Esophagus muscularis mucosa (tissue), 4 donors: ENCODE measurements around the gene RHOBTB1. TPM values are rescaled to one million over a fixed set of nuclear protein-coding genes. Genes with fewer than 3 reads are reported as not detected.

Experiments
- DNase-seq: peaks from one replicate; pipeline ENCODE4 v3.0.0-alpha.2; 2017; ENCODE audit errors: extremely low spot score
- H3K27ac ChIP-seq, 4 donors: fragments of 200-600 bp; sonication (generic); replicated peaks in 1 of 4; 1 replicate in 3 of 4; 2 replicates in 1 of 4; pipeline ENCODE4 v1.5.1; 2016 to 2019; ENCODE audit warnings: mild to moderate bottlenecking in 1 of 4
- H3K27me3 ChIP-seq, 4 donors: fragments of 200-600 bp; sonication (generic); one replicate each; pipeline versions ENCODE4 v1.5.1 to v1.6.0; 2016 to 2019
- H3K36me3 ChIP-seq, 4 donors: fragments of 200-600 bp; sonication (generic); one replicate each; pipeline ENCODE4 v1.5.1; 2016 to 2019
- H3K4me1 ChIP-seq, 4 donors: fragments of 200-600 bp; sonication (generic); one replicate each; pipeline ENCODE4 v1.5.1; 2016 to 2019
- H3K4me3 ChIP-seq, 4 donors: fragments of 200-600 bp; sonication (generic); 1 replicate in 2 of 4; 2 replicates in 2 of 4; pipeline ENCODE4 v1.5.1; 2016 to 2019; ENCODE audit warnings: mild to moderate bottlenecking in 4 of 4, moderate library complexity in 1 of 4
- H3K9me3 ChIP-seq, 4 donors: fragments of 200-600 bp; sonication (generic); 1 replicate in 3 of 4; 2 replicates in 1 of 4; pipeline ENCODE4 v1.5.1; 2016 to 2019
- EP300 ChIP-seq: sonication (generic); formaldehyde crosslinking; IDR thresholded peaks from one replicate; pipeline ENCODE4 v1.6.1; 2017; ENCODE audit warnings: antibody characterized with exemption
- POLR2A ChIP-seq: fragments of 450-650 bp; IDR thresholded peaks from one replicate; pipeline ENCODE4 v1.6.1; 2017; ENCODE audit warnings: antibody characterized with exemption, moderate library complexity, mild to moderate bottlenecking, low read depth
- POLR2AphosphoS5 ChIP-seq, 2 donors: sonication (generic); formaldehyde crosslinking; IDR thresholded peaks; one replicate each; pipeline ENCODE4 v1.6.1; 2017; ENCODE audit warnings: antibody characterized with exemption in 2 of 2
- WGBS: methylation state at CpG from one replicate; pipeline ENCODE4 v1.1.5; 2018; 5-methylcytosine and 5-hydroxymethylcytosine counted together
- intact Hi-C: fragments of 100-400 bp; cut with DNase I; formaldehyde crosslinking; loops from one replicate; pipeline ENCODE4 v1.15.1; 2023
- total RNA-seq, 4 donors: library from RNA; depleted of rRNA; stranded (reverse); fragments of >200 nt; gene quantifications; one replicate each; pipeline versions ENCODE4 v1.1.0 to v1.2.1, GENCODE V29; 2016
- TF ChIP-seq, protein P1 (sequence below), 3 experiments: fragments of 200-600 bp in 2 of 3; fragments of 450-650 bp in 1 of 3; sonication (generic) in 2 of 3; IDR thresholded peaks; one replicate each; pipeline ENCODE4 v1.5.1; 2017 to 2019; ENCODE audit warnings: antibody characterized with exemption in 3 of 3, mild to moderate bottlenecking in 2 of 3, moderate library complexity in 1 of 3

Gene RHOBTB1
- total RNA-seq, 4 donors from 2014 or later, result 16.7 to 39.2 (median 20.1) TPM

DNA sequence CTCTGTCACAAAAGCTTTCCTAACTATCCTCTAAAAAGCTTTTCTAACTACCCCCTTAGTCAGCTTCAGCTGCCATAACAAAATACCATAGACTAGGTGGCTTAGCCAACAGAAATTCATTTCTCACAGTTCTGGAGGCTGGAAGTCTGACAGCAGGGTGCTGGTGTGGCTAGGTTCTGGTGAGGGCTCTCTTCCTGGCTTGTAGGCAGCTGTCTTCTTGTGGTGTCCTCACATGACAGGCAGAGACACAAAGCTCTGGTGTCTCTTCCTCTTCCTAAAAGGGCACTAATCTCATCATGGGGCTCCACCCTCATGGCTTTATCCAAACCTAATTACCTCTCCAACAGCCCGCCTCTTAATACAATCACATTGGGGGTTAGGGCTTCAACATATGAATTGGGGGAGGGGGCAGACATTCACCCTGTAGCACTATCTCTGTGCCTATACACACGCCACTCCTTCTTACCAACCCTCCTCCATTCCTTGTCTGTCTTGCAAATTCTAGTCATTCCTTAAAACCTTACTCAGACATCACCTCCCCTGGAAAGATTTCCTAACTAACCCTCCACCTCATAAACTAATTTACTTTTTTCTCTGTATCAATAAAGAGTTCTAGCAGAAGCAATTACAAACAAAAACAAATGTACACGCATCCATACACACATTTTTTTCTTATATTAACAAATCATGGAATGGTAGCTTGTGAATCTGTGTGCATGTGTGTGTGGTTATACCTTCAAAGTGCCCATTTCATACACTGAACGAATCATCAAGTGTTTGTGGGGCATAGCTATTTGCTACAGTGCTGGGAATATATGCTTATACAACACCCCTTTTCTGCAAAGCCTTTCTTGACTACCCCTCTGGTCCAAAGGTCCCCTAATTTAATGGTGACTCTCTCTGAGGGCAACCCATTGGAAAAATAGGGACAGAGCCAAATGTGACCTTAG lies 26.4 kb downstream of the RHOBTB1 start:
- Histone ChIP-seq H3K27me3 (no peaks in the 10 kb centered on the region), H3K4me1 (peaks cover 39 to 58% (median 47%) of the 10 kb centered on the region in 4 donors), H3K4me3 (no peak overlapping the region), H3K27ac (peak overlapping the region in 2 of 4 donors; percentile 18 to 54), H3K9me3 (no peaks in the 10 kb centered on the region), H3K36me3 (no peaks in the 10 kb centered on the region)
- TF ChIP-seq, protein P1, sequence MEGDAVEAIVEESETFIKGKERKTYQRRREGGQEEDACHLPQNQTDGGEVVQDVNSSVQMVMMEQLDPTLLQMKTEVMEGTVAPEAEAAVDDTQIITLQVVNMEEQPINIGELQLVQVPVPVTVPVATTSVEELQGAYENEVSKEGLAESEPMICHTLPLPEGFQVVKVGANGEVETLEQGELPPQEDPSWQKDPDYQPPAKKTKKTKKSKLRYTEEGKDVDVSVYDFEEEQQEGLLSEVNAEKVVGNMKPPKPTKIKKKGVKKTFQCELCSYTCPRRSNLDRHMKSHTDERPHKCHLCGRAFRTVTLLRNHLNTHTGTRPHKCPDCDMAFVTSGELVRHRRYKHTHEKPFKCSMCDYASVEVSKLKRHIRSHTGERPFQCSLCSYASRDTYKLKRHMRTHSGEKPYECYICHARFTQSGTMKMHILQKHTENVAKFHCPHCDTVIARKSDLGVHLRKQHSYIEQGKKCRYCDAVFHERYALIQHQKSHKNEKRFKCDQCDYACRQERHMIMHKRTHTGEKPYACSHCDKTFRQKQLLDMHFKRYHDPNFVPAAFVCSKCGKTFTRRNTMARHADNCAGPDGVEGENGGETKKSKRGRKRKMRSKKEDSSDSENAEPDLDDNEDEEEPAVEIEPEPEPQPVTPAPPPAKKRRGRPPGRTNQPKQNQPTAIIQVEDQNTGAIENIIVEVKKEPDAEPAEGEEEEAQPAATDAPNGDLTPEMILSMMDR (IDR thresholded peaks at IDR 0.05), result no peak
- no peak for TF ChIP-seq POLR2AphosphoS5 (IDR thresholded peaks at IDR 0.05)
- no peak for TF ChIP-seq POLR2A
- TF ChIP-seq EP300, result no peak
- intact Hi-C loops, result no loop called here
- DNase-seq, result no peak
- WGBS, result 95% methylated on average over 4 of the region's 4 CpGs

DNA sequence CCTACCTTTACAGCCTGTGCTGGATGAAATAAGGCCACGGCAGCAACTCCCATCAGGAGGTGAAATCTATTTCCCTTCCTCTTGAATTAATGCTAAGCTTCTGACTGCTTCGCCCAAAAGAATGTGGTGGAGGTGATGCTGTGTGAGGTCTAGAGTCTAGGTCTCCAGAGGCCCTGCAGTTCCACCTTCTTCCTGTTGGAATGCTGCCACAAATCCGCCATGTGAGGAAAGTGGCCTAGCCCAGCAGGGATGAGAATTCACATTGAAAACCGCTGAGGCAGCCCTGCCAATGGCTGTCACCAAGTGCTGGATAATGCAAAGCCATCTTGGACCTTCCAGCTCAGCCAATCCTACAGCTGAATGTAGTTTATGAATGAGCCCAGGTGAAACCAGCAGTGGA lies 28.0 kb downstream of the RHOBTB1 start:
- TF ChIP-seq EP300 (no peak), POLR2AphosphoS5 (IDR thresholded peaks at IDR 0.05) (no peak), POLR2A (no peak)
- TF ChIP-seq, protein P1 (IDR thresholded peaks at IDR 0.05), result peak in 1 of 3 experiments; percentile 10
- DNase-seq, result no peak
- intact Hi-C loops, result no loop called here
- peaks cover 46 to 62% (median 55%) of the 10 kb centered on the region in 4 donors for H3K4me1 ChIP-seq
- H3K36me3 ChIP-seq, result peaks cover 0 to 2% (median under 1%) of the 10 kb centered on the region in 4 donors
- no peak overlapping the region for H3K4me3 ChIP-seq
- H3K27me3 ChIP-seq, result no peaks in the 10 kb centered on the region
- 97% methylated on average over 4 of the region's 4 CpGs for WGBS
- peak overlapping the region in 2 of 4 donors; percentile 67 to 74 for H3K27ac ChIP-seq
- no peaks in the 10 kb centered on the region for H3K9me3 ChIP-seq

DNA sequence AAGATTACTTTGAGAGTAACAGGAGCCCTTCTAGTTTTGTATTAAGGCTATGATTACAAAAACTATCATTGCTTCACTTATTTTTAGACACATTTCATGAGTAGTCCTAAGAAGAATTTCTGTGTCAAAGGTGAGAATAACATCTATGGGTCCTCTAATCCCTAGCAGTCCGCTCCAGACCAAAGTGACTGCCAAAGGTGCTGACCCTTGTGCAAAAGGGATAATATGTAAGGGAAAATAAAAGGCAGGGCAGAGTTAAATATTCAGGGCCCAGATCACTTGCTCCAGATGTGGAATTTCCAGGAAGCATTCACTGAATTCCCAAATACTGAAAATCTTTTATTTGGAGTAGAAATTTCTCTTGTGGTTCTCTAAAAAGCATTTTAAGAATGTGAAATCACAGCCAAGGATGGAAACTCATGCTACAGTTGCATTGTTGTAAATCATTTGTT lies 29.3 kb downstream of the RHOBTB1 start:
- TF ChIP-seq, protein P1 (IDR thresholded peaks at IDR 0.05), result no peak
- TF ChIP-seq POLR2AphosphoS5 (IDR thresholded peaks at IDR 0.05) (peak in 1 of 2 donors; percentile 80), EP300 (peak; percentile 8), POLR2A (no peak)
- peak overlapping the region; percentile 58 to 74 (median 68) for H3K27ac ChIP-seq
- intact Hi-C loops, result no loop called here
- peaks cover 0 to 7% (median 3%) of the 10 kb centered on the region in 4 donors for H3K36me3 ChIP-seq
- H3K27me3 ChIP-seq, result no peaks in the 10 kb centered on the region
- peaks cover 56 to 68% (median 67%) of the 10 kb centered on the region in 4 donors for H3K4me1 ChIP-seq
- WGBS, result 29% methylated on average over 1 of the region's 1 CpG
- H3K4me3 ChIP-seq, result no peak overlapping the region
- no peaks in the 10 kb centered on the region for H3K9me3 ChIP-seq
- peak; percentile 93 for DNase-seq

DNA sequence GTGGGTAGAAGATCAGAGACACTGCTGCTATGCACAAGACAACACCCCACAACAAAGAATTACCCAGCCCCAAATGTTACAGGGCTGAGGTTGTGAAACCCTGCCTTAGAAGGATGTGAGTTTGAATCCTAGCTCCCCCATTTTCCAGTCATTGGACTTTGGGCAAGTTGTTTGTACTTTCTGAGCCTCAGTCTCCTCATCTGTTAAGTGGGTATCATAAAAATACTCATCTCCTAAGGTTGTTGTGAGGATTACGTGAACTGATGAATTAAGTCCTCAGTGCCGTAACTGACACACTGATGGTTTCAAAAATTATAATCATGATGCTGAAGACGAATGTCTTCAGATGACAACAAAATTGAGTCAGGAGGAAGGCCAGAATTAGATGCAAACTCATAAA lies 30.3 kb downstream of the RHOBTB1 start:
- Histone ChIP-seq H3K27ac (peak overlapping the region; percentile 36 to 74 (median 68)), H3K4me1 (peaks cover 58 to 78% (median 76%) of the 10 kb centered on the region in 4 donors)
- WGBS, result 86% methylated on average over 3 of the region's 3 CpGs

More for the DNA sequence above, 30.3 kb downstream of the RHOBTB1 start:
- Histone ChIP-seq H3K27me3 (no peaks in the 10 kb centered on the region), H3K4me3 (no peak overlapping the region), H3K9me3 (no peaks in the 10 kb centered on the region), H3K36me3 (peaks cover 0 to 7% (median 3%) of the 10 kb centered on the region in 4 donors)
- TF ChIP-seq, protein P1 (IDR thresholded peaks at IDR 0.05), result no peak
- no peak for TF ChIP-seq POLR2AphosphoS5 (IDR thresholded peaks at IDR 0.05)
- TF ChIP-seq POLR2A, result no peak
- TF ChIP-seq EP300, result no peak
- intact Hi-C loops, result no loop called here
- no peak for DNase-seq
